Anterior cingulate cortex (tissue), 58 donors: ENCODE data around the gene XKR7.

ENCODE experiments used
- DNase-seq, 58 donors: peaks; one replicate each; lab custom pipeline; 2025; lab: John Stamatoyannopoulos, UW

XKR7 gene

GRCh38 chr20:31943052-31943471, 24.9 kb upstream of the XKR7 start:
- peak in 29 of 58 donors; percentile 2 to 60 (median 18) for DNase-seq

DNA sequence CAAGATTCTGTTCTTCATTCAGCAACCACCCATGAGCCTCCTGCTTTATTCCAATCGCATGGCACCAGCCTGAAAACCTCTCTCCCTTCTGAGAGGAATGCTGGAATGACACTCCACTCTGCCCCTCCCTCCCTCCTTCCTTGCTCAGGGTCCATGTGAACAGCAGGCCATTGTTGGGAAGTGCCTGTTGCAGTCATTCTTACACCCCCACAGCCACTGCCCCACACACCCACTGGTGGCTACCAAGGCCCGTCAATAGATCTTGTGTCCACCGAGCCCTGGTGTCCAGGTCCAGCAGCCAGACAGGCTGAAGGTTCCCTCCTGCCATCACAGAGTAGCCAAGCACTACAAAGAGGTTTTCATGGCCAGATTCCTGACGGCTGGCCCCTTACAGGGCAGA, 22.6 kb upstream of the XKR7 start:
- DNase-seq, result no peak

GRCh38 chr20:31945785-31946184, 22.2 kb upstream of the XKR7 start:
- peak in 31 of 58 donors; percentile 1 to 50 (median 7) for DNase-seq

DNA sequence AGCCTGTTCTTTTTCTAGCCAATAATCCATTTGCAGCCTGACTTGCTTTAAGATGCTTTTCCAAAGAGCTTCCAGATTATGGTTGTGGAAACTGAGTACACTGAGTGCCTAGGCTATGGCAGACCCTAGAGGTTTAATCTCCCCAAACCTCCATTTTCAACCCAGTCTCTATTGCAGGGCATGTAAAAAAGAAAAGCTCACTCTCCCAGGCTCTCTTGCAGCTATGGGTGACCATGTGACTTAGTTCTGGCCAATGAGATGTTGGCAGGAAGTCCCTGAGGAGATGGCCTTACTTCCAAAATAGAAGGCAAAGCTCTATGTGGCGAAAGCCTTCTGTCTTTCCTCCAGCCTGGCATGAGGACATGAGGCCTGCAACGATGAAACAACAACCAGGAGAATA, 19.9 kb upstream of the XKR7 start:
- no peak for DNase-seq

DNA sequence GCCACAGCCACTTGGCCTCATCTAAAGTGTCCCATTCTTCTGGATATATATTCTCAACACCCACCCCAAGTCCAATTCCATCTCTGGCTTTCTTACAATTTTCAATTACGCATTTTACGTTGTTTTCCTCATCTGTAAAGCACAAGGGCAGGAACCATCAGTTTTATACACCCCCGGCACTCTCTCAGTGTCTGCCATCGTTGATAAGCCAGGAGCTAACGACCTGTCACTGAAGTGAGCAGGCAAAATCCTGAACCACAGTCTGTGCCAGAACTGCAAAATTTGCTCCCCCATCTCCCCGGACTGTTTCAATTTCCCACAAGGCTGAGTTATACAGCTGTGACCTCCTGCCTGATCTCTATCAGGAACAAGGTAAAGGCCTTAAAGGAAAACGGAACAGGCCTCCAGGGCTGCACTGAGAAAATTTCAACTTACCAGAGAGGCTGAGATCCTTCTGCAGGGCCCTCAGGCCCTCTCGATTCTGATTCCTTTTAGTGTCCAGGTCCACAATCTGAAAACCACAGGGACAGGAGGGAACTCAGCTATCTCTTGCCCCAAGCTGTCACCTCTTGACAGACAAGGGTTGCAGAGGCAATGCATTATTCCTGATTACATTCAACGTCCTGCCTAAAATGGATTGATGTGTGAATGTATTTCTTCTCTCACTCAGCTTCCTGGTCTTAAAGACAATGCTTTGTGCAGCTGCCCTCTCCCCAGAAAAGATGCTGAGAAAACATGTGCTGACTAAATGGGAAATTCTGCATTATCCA, 17.9 kb upstream of the XKR7 start:
- DNase-seq, result no peak

DNA sequence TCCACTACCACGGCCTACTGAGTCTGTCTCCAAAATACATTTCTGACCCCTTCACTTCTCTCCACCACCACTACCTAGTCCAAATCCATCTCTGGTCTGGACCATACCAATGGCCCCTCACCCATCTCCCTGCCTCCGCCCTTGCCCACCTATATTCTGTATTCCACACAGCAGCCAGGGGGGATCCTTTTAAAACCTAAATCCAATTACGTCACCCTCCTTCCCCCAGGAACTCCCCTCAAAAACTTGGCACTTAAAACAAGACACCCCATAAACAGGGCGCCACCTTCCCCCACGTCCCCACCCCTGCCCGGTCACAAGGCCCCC, 16.8 kb upstream of the XKR7 start:
- DNase-seq, result no peak

GRCh38 chr20:31951530-31952453, 16.2 kb upstream of the XKR7 start, which contains the start of gene PDRG1:
Gene PDRG1 (minus strand): TSS chr20:31952046. CDS start chr20:31951961, 85 bp downstream.
- DNase-seq, result peak; percentile 49 to 93 (median 82)

DNA sequence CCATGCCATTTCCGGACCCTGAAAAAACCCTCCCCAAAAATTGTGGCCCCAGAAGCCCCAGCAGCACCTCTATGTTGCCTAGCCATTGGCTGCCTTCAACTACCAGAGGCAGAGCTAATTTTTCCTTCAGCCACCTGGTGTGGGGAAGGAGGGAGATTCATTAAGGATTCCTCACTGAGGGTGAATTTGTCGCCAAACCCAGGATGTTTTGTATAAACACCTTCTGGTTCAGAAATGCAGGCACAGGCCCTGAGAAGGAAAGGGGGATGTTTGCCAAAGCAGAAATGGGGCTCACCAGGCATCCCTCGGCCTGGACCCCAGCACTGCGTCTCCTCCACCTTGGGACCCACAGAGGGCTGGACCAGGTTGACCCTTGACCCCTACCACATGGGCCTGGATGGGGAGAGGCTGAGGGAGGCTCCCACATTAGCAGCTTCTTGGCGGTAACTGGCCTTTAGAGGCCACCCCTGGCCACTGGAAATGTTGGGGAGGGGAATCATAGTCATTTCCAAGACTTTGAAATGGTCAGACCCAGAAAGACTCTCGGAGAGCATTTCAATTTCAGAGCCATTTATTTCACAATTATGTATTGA, 14.3 kb upstream of the XKR7 start:
- no peak for DNase-seq

- no peak for DNase-seq
These were observed 13.5 kb upstream of the XKR7 start for GRCh38 chr20:31954500-31954899.

DNA sequence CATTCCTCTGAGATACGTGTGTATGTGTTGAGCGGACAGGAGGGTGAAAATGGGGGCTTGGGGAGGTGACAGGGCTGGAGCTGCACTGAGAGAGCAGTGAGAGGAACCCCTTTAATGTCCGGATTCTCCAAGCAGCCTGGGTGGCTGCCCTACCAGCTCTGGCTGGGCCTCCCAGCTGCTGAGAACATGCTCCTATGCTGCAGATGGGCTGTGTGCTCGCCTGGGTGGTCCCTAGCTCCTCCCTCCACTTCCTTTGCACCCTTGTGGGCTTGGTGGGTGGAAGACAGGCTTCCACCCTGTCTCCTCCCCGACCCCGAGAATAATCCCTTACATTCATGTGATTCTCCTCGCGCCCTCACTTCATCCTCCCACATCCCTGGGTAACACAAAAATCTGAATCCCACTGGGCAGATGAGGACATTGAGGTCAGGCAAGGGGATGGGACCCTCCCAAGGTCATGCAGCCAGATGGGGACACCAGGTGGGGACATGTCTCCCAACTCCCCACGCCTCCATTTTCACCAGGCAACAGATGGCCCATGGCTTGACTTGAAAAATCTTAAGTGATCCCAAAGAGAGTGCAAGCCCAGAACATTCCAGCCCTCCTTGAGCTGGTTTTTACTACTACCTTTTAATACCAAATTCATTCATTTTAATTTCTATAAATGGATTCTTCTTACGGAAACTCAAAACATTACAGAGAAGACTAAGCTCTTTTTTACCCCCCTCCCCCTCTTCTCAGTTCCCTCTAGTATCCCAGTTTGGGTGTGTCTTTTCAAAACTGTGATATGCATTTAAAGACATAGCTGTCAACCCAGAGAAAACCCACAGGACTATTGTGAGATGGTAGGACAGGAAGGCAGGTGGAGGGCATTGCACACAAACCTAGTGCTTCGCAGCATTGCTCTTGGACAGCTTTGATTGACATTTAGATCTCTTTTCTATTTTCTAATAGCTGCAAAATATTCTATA, 11.1 kb upstream of the XKR7 start:
- DNase-seq, result no peak

DNA sequence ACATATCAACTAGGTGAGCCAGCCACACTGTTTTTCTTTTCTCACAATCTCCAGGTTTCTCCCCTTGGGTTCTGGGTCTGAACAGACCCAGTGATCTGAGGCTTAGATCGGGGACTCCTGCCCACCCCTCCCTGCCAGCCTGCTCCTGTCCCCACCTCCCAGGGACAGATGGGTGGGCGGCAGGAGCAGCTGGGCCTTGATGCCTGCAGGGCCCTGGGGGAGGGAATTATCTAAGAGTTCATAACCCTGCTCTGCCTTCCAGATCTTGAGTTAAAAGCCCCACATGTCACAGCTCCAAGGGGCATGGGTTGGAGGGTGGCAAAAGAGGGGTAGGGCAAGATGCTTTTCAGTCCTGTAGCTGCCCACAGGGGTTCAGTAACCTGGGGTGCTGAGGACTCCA, 5.2 kb upstream of the XKR7 start:
- no peak for DNase-seq

GRCh38 chr20:31963889-31964288, 4.1 kb upstream of the XKR7 start:
- no peak for DNase-seq

- no peak for DNase-seq
These were observed 828 bp upstream of the XKR7 start for GRCh38 chr20:31966991-31967655.

DNA sequence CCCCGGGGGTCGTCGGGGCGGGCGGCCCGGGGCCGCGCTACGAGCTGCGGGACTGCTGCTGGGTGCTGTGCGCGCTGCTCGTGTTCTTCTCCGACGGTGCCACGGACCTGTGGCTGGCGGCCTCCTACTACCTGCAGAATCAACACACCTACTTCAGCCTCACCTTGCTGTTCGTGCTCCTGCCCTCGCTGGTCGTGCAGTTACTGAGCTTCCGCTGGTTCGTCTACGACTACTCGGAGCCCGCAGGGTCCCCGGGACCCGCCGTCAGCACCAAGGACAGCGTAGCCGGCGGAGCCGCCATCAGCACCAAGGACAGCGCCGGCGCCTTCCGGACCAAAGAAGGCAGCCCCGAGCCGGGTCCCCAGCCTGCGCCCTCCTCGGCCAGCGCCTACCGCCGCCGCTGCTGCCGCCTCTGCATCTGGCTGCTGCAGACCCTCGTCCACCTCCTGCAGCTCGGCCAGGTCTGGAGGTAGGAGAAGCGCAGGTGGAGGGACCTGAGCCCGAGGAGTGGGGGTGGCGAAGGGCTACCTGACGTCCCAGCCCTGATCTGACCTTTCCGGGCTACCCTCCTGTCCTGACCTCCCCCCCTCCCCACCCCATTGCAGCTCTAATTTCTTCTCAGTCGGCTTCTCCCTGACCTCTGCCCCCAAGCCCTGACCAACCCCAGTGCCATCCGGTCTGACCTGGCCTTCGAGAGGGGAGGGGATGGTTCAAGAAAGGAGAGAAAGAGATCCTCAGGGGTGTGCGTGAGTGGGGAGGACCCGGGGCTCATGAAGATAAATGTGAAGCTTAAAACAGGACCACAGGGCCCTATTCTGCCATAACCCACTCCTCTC, 558 bp downstream of the XKR7 start:
- DNase-seq, result peak in 45 of 58 donors; percentile 8 to 71 (median 32)

DNA sequence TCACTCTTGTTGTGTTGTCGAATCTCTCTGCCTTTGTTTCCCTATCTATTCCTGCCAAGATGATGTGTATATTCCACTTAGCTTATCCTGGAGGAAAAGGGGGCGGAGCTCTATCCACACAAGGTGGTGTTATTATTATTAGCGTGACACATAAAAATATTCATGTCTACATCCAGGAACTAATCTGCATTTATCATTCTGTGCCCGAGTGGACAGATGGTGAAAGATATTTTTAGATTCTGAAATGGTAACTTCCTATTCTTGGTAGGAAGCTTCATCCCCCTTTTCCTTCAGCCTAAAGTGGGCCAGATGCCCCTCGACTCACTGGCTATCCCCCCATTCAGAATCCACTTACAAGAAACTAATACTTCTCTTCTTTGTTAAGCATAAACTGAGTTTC, 2.0 kb downstream of the XKR7 start:
- no peak for DNase-seq

DNA sequence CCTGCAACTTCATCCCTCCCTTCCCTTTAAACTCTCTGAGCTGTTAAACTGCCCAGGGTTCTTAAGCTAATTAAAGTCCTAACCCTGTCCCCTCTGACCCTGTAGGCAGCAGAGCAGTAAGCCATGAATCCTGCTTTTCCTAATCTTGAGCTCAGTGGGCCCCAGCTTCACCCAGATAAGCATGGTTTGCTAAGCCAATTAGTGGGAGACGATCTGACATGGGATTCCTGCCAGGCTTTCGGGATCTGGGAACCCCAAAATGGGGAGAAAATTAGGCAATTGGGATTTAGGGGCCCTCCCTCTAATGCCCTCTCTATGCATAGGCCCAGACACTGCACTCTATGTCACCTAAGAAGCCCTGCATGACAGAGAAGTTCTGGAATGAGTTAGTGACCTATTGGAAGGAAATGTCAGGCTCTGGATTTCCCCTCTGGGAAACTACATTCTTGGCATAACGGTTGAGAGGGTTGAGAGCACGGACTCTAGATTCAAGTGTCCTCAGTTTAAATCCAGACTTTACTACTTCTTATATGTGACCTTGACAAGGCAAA, 4.6 kb downstream of the XKR7 start:
- no peak for DNase-seq

DNA sequence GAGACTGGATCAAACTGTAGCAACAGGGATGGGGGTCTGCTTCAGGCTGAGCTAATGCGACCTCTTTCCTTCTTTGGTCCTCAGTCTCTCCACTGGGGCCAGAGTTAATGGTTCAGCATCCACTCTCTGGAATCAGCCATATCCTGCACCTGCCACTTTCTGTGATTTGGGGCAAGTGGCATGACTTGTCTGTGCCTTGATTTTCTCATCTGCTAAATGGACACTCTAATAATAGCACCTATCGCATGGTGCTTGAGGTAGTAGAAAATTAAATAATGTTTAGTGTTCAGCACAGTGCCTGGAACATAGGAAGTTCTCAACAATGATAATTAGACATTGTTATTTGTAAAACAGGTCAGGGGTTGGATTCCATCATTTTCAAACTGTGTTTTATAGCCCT, 6.3 kb downstream of the XKR7 start:
- no peak for DNase-seq

- DNase-seq, result no peak
These were observed 7.1 kb downstream of the XKR7 start for GRCh38 chr20:31974951-31975487.
